IgD-negative memory B cell (primary cell): ENCODE results near the gene AFAP1L1. TPM values are rescaled to one million over a fixed set of nuclear protein-coding genes. Genes with fewer than 3 reads are reported as not detected.

Source experiments
- H3K27ac Mint-ChIP-seq, 3 donors: one replicate each; pipeline ENCODE4 v1.8.0; 2020 to 2022; ENCODE audit warnings: mild to moderate bottlenecking in 3 of 3, mixed read lengths in 3 of 3, moderate library complexity in 1 of 3
- H3K27me3 Mint-ChIP-seq: one replicate; pipeline ENCODE4 v1.8.0; 2021; ENCODE audit warnings: mixed read lengths
- H3K36me3 Mint-ChIP-seq: one replicate; pipeline ENCODE4 v1.8.0; 2020; ENCODE audit warnings: mild to moderate bottlenecking, mixed read lengths
- H3K4me1 Mint-ChIP-seq, 3 donors: one replicate each; pipeline ENCODE4 v1.8.0; 2020 to 2022; ENCODE audit warnings: mixed read lengths in 3 of 3, mild to moderate bottlenecking in 1 of 3
- H3K4me3 Mint-ChIP-seq, 4 donors: one replicate each; pipeline ENCODE4 v1.8.0; 2020 to 2022; ENCODE audit warnings: mild to moderate bottlenecking in 4 of 4, mixed read lengths in 4 of 4, moderate library complexity in 3 of 4
- H3K9me3 Mint-ChIP-seq, 3 donors: one replicate each; pipeline ENCODE4 v1.8.0; 2020 to 2021; ENCODE audit warnings: mixed read lengths in 3 of 3, mild to moderate bottlenecking in 1 of 3
- polyA plus RNA-seq: library from polyadenylated mRNA; unstranded; fragments of 300-500 nt; fragmentation: Illumina TruSeq; gene quantifications from one replicate; pipeline ENCODE4 v1.2.3, GENCODE V29; 2021

AFAP1L1 gene
- polyA plus RNA-seq, 1 donor from 2014 or later = not detected

- Mint-ChIP-seq H3K27me3 (peaks cover 20% of the 10 kb centered on the region), H3K4me3 (no peak overlapping the region), H3K9me3 (peaks cover 0 to 8% (median 3%) of the 10 kb centered on the region in 3 donors), H3K4me1 (peaks cover 0 to 1% (median 0%) of the 10 kb centered on the region in 3 donors), H3K36me3 (peaks cover 4% of the 10 kb centered on the region), H3K27ac (peak overlapping the region in 1 of 3 donors; percentile 10)
These were observed 23.9 kb upstream of the AFAP1L1 start for GRCh38 chr5:149247726-149248125.

GRCh38 chr5:149251546-149251945 is 20.1 kb upstream of the AFAP1L1 start:
- H3K27ac Mint-ChIP-seq = no peak overlapping the region
- H3K36me3 Mint-ChIP-seq = no peaks in the 10 kb centered on the region
- peaks cover 0 to 1% (median 0%) of the 10 kb centered on the region in 3 donors for H3K4me1 Mint-ChIP-seq
- H3K9me3 Mint-ChIP-seq = peaks cover 0 to 8% (median 3%) of the 10 kb centered on the region in 3 donors
- peaks cover 22% of the 10 kb centered on the region for H3K27me3 Mint-ChIP-seq
- no peak overlapping the region for H3K4me3 Mint-ChIP-seq

- Mint-ChIP-seq H3K36me3 (no peaks in the 10 kb centered on the region), H3K4me1 (peaks cover 0 to 1% (median 0%) of the 10 kb centered on the region in 3 donors), H3K4me3 (no peak overlapping the region), H3K27ac (no peak overlapping the region), H3K27me3 (peaks cover 22% of the 10 kb centered on the region), H3K9me3 (peaks cover 0 to 2% (median 0%) of the 10 kb centered on the region in 3 donors)
These were observed 17.2 kb upstream of the AFAP1L1 start for GRCh38 chr5:149254506-149254905.

DNA sequence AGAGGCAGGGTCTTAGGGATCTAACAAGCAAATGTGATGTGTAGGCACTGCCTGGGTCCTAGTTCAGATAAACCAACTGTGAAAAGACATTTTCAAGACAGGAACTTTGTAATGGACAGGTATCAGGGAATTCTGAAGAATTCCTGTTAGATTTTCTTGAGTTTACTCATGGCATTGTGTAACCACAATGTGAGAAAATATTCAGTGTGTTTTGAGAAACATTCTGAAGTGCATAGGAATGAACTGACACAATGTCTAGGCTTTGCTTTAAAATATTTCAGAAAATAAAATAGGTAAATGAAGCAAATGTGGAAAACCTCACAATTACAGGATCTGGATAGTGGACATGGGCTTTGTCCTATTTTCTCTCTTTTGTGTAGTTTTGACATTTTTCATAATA is 15.2 kb upstream of the AFAP1L1 start:
- peaks cover 16% of the 10 kb centered on the region for H3K27me3 Mint-ChIP-seq
- peaks cover 0 to 1% (median 0%) of the 10 kb centered on the region in 3 donors for H3K9me3 Mint-ChIP-seq
- H3K27ac Mint-ChIP-seq = no peak overlapping the region
- peaks cover 0 to 1% (median 0%) of the 10 kb centered on the region in 3 donors for H3K4me1 Mint-ChIP-seq
- H3K4me3 Mint-ChIP-seq = no peak overlapping the region
- no peaks in the 10 kb centered on the region for H3K36me3 Mint-ChIP-seq

- Mint-ChIP-seq H3K27ac (no peak overlapping the region), H3K27me3 (peaks cover 19% of the 10 kb centered on the region), H3K4me3 (no peak overlapping the region)
These were observed 14.5 kb upstream of the AFAP1L1 start for GRCh38 chr5:149257131-149257530.

DNA sequence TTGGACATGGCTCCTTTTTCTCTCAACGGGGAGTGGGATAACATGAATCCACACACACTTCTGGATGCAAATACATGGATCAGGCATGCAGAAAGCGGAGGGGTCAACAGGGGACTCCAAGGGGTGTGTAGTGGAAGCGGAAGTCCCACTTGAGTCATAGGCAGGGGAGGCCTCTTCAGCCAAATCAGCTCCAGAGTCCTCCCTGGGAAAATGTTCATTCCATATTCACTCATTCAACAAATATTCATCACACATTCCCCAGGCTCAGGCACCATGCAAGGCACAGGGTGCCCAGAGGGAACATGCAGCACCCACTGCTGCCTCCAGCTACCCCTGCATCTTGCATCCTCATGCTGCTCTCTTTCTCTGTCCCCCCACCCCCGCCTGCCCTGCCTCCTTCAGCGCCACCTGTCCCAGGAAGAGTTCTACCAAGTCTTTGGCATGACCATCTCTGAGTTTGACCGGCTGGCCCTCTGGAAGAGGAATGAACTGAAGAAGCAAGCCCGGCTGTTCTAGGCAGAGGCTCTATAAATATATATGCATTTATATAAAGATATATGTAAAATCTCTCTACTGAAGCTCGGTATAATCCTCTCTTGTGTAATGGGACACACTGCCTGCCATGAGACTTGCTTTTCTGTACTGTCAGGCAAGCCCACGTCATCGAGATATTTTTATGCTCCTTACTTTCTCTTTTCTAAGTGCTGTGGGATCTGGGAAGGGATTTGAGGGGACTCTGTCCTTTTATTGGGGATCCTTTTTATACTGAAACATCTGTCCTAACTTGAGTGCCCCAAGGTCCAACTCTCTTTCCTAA is 13.6 kb upstream of the AFAP1L1 start:
- H3K27me3 Mint-ChIP-seq = peaks cover 23% of the 10 kb centered on the region
- no peaks in the 10 kb centered on the region for H3K9me3 Mint-ChIP-seq
- H3K36me3 Mint-ChIP-seq = no peaks in the 10 kb centered on the region
- H3K4me3 Mint-ChIP-seq = no peak overlapping the region
- H3K27ac Mint-ChIP-seq = no peak overlapping the region
- H3K4me1 Mint-ChIP-seq = peaks cover 0 to 1% (median 0%) of the 10 kb centered on the region in 3 donors

More at GRCh38 chr5:149257131-149257530, 14.5 kb upstream of the AFAP1L1 start:
- H3K4me1 Mint-ChIP-seq = peaks cover 0 to 1% (median 0%) of the 10 kb centered on the region in 3 donors
- H3K9me3 Mint-ChIP-seq = no peaks in the 10 kb centered on the region
- no peaks in the 10 kb centered on the region for H3K36me3 Mint-ChIP-seq

DNA sequence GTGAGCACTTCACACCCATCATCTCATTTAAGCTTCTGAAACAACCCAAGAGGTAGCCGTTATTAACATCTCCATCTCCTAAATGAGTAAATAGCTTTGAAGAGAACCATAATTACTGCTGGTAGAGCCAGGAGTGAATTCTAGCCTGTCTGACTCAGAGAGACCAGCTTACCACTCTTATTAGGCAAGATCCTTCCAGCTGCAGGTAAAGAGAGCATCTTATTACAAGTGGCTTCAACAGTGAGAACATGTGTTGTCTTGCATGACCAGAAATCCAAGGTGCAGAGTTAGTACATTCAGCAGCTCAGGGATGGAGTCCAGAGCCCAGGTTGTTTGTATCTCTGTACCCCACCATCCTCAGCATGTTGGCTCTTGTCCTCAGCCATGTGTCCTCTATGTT is 10.9 kb upstream of the AFAP1L1 start:
- H3K36me3 Mint-ChIP-seq = no peaks in the 10 kb centered on the region
- H3K4me3 Mint-ChIP-seq = no peak overlapping the region
- H3K27ac Mint-ChIP-seq = no peak overlapping the region
- peaks cover 15% of the 10 kb centered on the region for H3K27me3 Mint-ChIP-seq
- peaks cover 6 to 8% (median 7%) of the 10 kb centered on the region in 3 donors for H3K4me1 Mint-ChIP-seq
- no peaks in the 10 kb centered on the region for H3K9me3 Mint-ChIP-seq

DNA sequence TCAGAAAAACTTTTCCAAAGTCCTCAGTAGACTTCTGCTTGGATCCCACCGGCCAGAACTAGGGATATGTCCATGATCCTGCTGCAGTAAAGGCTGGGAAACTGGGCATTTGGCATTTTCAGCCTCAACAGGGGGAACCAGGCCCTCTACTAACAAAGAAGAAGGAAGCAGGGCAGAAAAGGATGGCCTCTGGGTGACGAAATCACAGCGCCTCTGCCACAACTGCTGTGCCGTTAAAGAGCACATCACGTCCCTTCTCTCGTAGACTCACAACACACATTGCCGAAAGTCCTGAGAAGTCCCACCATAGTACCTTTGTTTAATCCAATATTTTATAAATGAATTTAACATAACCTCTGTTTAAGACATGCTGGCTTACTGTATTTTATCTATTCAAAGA is 10.4 kb upstream of the AFAP1L1 start:
- Mint-ChIP-seq H3K36me3 (no peaks in the 10 kb centered on the region), H3K4me1 (peaks cover 6 to 8% (median 7%) of the 10 kb centered on the region in 3 donors), H3K27ac (no peak overlapping the region), H3K4me3 (no peak overlapping the region), H3K9me3 (no peaks in the 10 kb centered on the region), H3K27me3 (peaks cover 15% of the 10 kb centered on the region)

DNA sequence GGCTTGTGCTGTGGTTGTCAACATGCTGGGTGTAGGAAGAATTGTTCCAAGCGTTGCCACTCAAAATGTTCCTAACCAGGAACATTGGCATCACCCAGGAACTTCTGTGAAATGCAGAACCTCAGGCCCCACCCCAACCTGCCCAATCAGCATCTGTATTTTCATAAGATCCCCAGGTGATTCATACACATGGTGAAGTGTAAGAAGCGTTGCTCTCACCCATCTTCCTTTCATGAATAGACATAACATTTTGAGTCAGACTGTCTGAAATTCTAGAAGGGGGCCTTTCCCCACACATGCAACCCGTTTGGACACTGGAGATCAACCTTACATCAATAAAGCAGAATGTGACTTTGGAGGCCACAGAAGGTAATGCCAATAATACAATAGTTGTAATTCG is 9.3 kb upstream of the AFAP1L1 start:
- H3K4me3 Mint-ChIP-seq = no peak overlapping the region
- peaks cover 15% of the 10 kb centered on the region for H3K27me3 Mint-ChIP-seq
- H3K9me3 Mint-ChIP-seq = no peaks in the 10 kb centered on the region
- H3K27ac Mint-ChIP-seq = no peak overlapping the region
- H3K36me3 Mint-ChIP-seq = no peaks in the 10 kb centered on the region
- peaks cover 6 to 8% (median 7%) of the 10 kb centered on the region in 3 donors for H3K4me1 Mint-ChIP-seq

DNA sequence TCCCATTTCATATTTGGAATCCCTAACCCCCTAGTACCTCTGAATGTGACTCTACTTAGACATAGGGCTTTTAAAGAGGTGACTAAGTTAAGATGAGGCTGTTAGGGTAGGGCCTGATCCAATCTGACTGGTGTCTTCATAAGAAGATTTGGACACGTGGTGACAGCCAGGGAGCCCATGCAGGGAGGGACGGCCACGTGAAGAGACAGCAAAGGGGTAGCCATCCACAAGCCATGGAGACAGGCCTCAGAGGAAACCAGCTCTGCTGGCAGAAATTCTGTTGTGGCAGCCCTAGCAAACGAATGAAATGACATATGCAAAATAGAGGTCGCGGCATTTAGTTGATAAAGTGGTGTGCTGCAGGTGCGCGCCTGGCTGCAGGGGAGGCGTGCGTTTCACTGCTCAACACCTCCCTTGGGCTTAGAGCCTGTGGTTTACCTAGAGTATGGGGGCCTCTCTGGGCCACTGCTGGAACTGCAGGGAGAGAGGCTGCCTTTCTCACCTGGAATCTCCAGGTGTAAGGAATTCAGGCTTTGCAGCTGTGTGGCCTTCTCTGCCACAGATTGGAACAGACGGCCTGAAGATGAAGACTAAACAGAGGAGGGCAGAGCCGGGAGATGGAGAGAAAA is 7.1 kb upstream of the AFAP1L1 start:
- H3K9me3 Mint-ChIP-seq = peaks cover 3 to 13% (median 8%) of the 10 kb centered on the region in 3 donors
- no peak overlapping the region for H3K4me3 Mint-ChIP-seq

DNA sequence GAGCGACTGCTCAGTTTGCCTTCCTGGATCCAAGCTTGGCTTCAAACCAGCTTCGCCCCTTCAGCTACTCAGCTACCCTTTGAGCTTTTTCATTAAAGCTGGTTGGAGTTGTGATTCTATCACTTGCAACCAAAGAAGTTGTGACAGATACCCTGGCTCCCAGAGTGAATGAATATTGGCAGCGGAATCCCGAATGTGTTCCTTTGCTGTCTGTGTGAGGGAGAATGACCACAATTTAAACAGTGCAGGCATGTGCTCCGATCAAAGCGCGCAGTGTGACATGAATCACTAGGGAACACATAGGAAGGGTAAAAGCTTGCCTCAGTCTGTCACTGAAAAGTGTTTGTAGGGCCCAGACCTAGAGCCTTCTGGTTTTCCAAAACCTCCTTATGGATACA is 6.6 kb upstream of the AFAP1L1 start:
- H3K4me3 Mint-ChIP-seq = no peak overlapping the region

More for the DNA sequence above, 7.1 kb upstream of the AFAP1L1 start:
- Mint-ChIP-seq H3K4me1 (peaks cover 6 to 8% (median 7%) of the 10 kb centered on the region in 3 donors), H3K36me3 (peaks cover 3% of the 10 kb centered on the region), H3K27ac (no peak overlapping the region), H3K27me3 (peaks cover 10% of the 10 kb centered on the region)

DNA sequence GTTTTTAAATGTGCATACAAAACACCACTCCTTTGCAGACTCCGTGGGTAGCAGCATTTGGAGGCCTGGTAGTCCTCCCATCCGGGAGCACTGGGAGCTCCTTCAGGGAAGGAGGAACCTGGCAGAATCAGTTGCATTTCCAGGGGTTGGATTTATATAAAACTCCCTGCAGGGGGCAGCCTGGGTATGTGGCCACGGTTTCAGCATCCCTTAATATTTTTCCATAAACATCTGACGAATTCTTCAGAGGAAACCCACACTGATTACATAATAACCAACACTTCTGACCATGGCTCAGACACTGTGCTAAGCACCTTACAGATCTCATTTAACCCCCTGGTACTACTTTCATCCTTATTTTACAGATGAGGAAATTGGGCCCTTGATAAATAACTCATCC is 6.1 kb upstream of the AFAP1L1 start:
- Mint-ChIP-seq H3K9me3 (peaks cover 3 to 13% (median 8%) of the 10 kb centered on the region in 3 donors), H3K27me3 (peaks cover 12% of the 10 kb centered on the region), H3K36me3 (peaks cover 3% of the 10 kb centered on the region), H3K27ac (no peak overlapping the region), H3K4me3 (no peak overlapping the region), H3K4me1 (peaks cover 6 to 8% (median 7%) of the 10 kb centered on the region in 3 donors)

More for the DNA sequence above, 6.6 kb upstream of the AFAP1L1 start:
- H3K9me3 Mint-ChIP-seq = peaks cover 3 to 13% (median 8%) of the 10 kb centered on the region in 3 donors
- H3K4me1 Mint-ChIP-seq = peaks cover 6 to 8% (median 7%) of the 10 kb centered on the region in 3 donors
- H3K27me3 Mint-ChIP-seq = peaks cover 9% of the 10 kb centered on the region
- peaks cover 3% of the 10 kb centered on the region for H3K36me3 Mint-ChIP-seq
- H3K27ac Mint-ChIP-seq = no peak overlapping the region

GRCh38 chr5:149267241-149267973 is 4.3 kb upstream of the AFAP1L1 start:
- Mint-ChIP-seq H3K27ac (peak overlapping the region in 1 of 3 donors; percentile 39), H3K27me3 (peaks cover 20% of the 10 kb centered on the region), H3K4me1 (peaks cover 11 to 18% (median 13%) of the 10 kb centered on the region in 3 donors), H3K9me3 (peaks cover 3 to 13% (median 8%) of the 10 kb centered on the region in 3 donors), H3K4me3 (no peak overlapping the region), H3K36me3 (peaks cover 3% of the 10 kb centered on the region)

DNA sequence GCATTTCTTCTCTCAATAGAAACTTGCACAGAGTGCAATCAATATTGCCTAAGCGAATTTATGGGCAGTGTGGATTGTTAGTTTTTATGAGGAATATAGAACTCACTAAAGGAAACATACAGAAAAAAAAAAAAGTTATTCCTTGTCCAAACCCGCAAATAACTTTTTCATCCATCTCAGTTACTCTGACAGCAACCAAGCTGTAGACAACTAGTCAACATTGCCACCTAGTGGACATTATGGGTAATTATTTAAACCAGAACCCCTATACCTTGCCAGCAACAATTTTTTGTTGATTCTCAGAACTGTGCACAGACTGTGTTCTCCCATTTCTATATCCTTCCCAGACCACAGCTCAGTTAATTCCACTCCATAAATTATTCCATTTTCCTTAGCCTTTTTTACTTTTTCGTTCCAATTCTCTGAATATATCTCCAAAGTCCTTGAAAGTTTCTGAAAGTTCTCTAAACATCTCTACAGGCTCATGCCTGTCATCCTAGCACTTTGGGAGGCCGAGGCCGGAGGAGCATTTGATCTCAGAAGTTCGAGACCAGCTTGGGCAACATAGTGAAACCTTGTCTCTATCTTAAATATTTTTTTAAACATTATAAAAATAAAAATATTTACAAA is 2.6 kb upstream of the AFAP1L1 start:
- Mint-ChIP-seq H3K27me3 (peaks cover 28% of the 10 kb centered on the region), H3K27ac (peak overlapping the region in 1 of 3 donors; percentile 76), H3K4me1 (peaks cover 14 to 18% (median 15%) of the 10 kb centered on the region in 3 donors), H3K4me3 (peak overlapping the region in 1 of 4 donors; percentile 34), H3K9me3 (peaks cover 3 to 13% (median 8%) of the 10 kb centered on the region in 3 donors), H3K36me3 (peaks cover 5% of the 10 kb centered on the region)
